Nucleus accumbens (tissue), 56 donors: ENCODE results near the gene NCKAP5.
"Not testable (repeated sequence)": the region's sequence is repeated elsewhere in the genome, so short reads cannot be mapped to it uniquely, and the experiment has no call there.

Experiments
- DNase-seq, 56 donors: peaks; one replicate each; lab custom pipeline; 2025; lab: John Stamatoyannopoulos, UW

The NCKAP5 gene

GRCh38 chr2:133241224-133241571, 327.1 kb downstream of the NCKAP5 start:
- no peak for DNase-seq

GRCh38 chr2:133240491-133241223, 327.6 kb downstream of the NCKAP5 start:
- DNase-seq: peak in 2 of 56 donors; percentile 14 to 28

GRCh38 chr2:133235968-133236367, 332.3 kb downstream of the NCKAP5 start:
- no peak for DNase-seq

GRCh38 chr2:133232556-133232955, 335.7 kb downstream of the NCKAP5 start:
- DNase-seq: no peak

GRCh38 chr2:133231264-133231663, 337.0 kb downstream of the NCKAP5 start:
- no peak for DNase-seq

GRCh38 chr2:133229974-133230373, 338.3 kb downstream of the NCKAP5 start:
- no peak for DNase-seq

- DNase-seq: no peak
Observed at GRCh38 chr2:133223226-133223625, 345.0 kb downstream of the NCKAP5 start.

GRCh38 chr2:133221398-133221797, 346.9 kb downstream of the NCKAP5 start:
- peak in 1 of 56 donors; percentile 2 for DNase-seq

- no peak for DNase-seq
Observed at GRCh38 chr2:133218204-133218603, 350.1 kb downstream of the NCKAP5 start.

GRCh38 chr2:133215477-133215876, 352.8 kb downstream of the NCKAP5 start:
- DNase-seq: no peak

- no peak for DNase-seq
Observed at GRCh38 chr2:133213651-133214050, 354.6 kb downstream of the NCKAP5 start.

- DNase-seq: no peak
Observed at GRCh38 chr2:133209325-133209724, 358.9 kb downstream of the NCKAP5 start.

- DNase-seq: not testable (repeated sequence)
Observed at GRCh38 chr2:133206666-133207065, 361.6 kb downstream of the NCKAP5 start.

- DNase-seq: no peak
Observed at GRCh38 chr2:133204421-133204820, 363.8 kb downstream of the NCKAP5 start.

- DNase-seq: peak in 1 of 56 donors; percentile 23
Observed at GRCh38 chr2:133200684-133201421, 367.4 kb downstream of the NCKAP5 start.

GRCh38 chr2:133198678-133199077, 369.6 kb downstream of the NCKAP5 start:
- no peak for DNase-seq

GRCh38 chr2:133197156-133197555, 371.1 kb downstream of the NCKAP5 start:
- no peak for DNase-seq

- no peak for DNase-seq
Observed at GRCh38 chr2:133194777-133195335, 373.4 kb downstream of the NCKAP5 start.

- no peak for DNase-seq
Observed at GRCh38 chr2:133194362-133194655, 374.0 kb downstream of the NCKAP5 start.

- DNase-seq: no peak
Observed at GRCh38 chr2:133193544-133194361, 374.5 kb downstream of the NCKAP5 start.

GRCh38 chr2:133192028-133192427, 376.2 kb downstream of the NCKAP5 start:
- DNase-seq: no peak
